GM19035 (cell line): Measurements from ENCODE around the gene ANKRD34A.

Source experiments
- ATAC-seq: cut with Tn5 transposase; IDR thresholded peaks from one replicate; pipeline ENCODE4 v1.9.1; 2021; ENCODE audit not compliant: unreplicated experiment

The ANKRD34A gene

DNA sequence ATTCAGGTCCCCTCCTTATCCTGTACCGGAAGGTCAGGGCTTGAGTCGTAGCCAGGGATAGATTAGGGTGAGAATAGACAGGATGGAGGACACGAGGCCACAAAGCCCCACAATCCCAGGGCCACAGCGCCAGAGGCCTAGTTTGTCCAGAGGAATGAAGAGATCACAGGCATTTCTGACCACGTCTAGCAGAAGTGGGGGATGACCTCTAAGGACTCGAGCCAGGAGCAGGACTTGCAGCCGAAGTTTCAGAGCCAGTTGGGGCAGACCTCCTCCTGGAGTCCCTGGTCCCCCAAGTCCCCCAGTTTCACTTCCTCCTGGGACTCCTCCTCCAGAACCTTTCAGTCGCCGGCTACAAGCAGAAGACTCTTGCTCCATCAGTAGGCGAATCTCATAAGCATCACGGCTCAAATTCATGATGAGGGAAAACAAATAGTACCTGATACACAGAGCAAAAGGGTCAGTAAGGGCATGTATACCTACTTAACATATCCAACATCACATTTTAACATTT lies 52.2 kb downstream of the ANKRD34A start:
- no peak for ATAC-seq
